HepG2 (cell line): ENCODE results near the gene ANKRD11. TPM values are rescaled to one million over a fixed set of nuclear protein-coding genes. Genes with fewer than 3 reads are reported as not detected.
A peak's percentile ranks its signal among the peaks of the same experiment; 100 is the strongest.
"Not testable (repeated sequence)": the region's sequence is repeated elsewhere in the genome, so short reads cannot be mapped to it uniquely, and the experiment has no call there.

ENCODE experiments used
- ATAC-seq: fragments of 200-7000 bp; cut with Tn5 transposase; 3 replicates; pipeline ENCODE4 v1.9.1; 2020; ENCODE audit warnings: mild to moderate bottlenecking, moderate library complexity
- BruUV-seq: library from RNA; stranded (reverse); fragments of 400-500 nt; replicated peaks from 2 replicates; lab custom pipeline; 2021; lab: Mats Ljungman, UMichigan
- CTCF ChIA-PET: fragments of 300-600 bp; formaldehyde crosslinking; extraction: SDS; loops from one replicate; lab custom pipeline; 2021; ENCODE audit warnings: low total read pairs, inconsistent platforms, low intra/inter-chr PET ratio; lab: Yijun Ruan, JAX
- POLR2A ChIA-PET: fragments of 350-600 bp; sonication (Branson Sonifier 250); formaldehyde crosslinking; loops from one replicate; lab custom pipeline; 2020; ENCODE audit warnings: antibody characterized with exemption, inconsistent platforms; lab: Yijun Ruan, JAX
- DNase-seq: peaks from one replicate; pipeline ENCODE4 v3.0.0-alpha.2; 2015; ENCODE audit warnings: low spot score
- FAIRE-seq: peaks from 3 replicates; lab custom pipeline; 2011; peaks lifted over from hg19 to GRCh38; lab: Jason Lieb, UNC
- H2AFZ ChIP-seq: one replicate; pipeline ENCODE4 v1.6.1; 2011; ENCODE audit warnings: low read length, inconsistent platforms
- H3K27ac ChIP-seq: fragments of 300-600 bp; 3 replicates; pipeline ENCODE4 v1.8.0; 2011; ENCODE audit warnings: mixed run types, mild to moderate bottlenecking, mixed read lengths, low read length, inconsistent platforms; ENCODE audit not compliant: insufficient read depth; ENCODE audit errors: extremely low read length
- H3K27me3 ChIP-seq, 2 experiments: fragments of 200-600 bp in 1 of 2; 2 replicates in 1 of 2; 3 replicates in 1 of 2; pipeline versions ENCODE4 v1.6.0 to v1.8.0; 2011; ENCODE audit warnings: low read length in 2 of 2, mild to moderate bottlenecking in 2 of 2, moderate library complexity in 2 of 2, inconsistent platforms in 1 of 2; ENCODE audit not compliant: insufficient read depth in 2 of 2, control insufficient read depth in 1 of 2
- H3K36me3 ChIP-seq, 2 experiments: fragments of 200-600 bp in 1 of 2; replicated peaks in 1 of 2; 2 replicates in 1 of 2; 3 replicates in 1 of 2; pipeline versions ENCODE4 v1.5.1 to v1.8.0; 2011; ENCODE audit warnings: low read length in 2 of 2, inconsistent platforms in 1 of 2; ENCODE audit not compliant: insufficient read depth in 2 of 2, control insufficient read depth in 1 of 2
- H3K4me1 ChIP-seq: 2 replicates; pipeline ENCODE4 v1.5.1; 2012; ENCODE audit warnings: low read length, inconsistent platforms; ENCODE audit not compliant: insufficient read depth
- H3K4me2 ChIP-seq: 2 replicates; pipeline ENCODE4 v1.6.0; 2011; ENCODE audit warnings: low read depth, low read length, inconsistent platforms
- H3K4me3 ChIP-seq, 3 experiments: fragments of 200-600 bp in 1 of 3; sonication (generic), shearing (Covaris generic) in 1 of 3; replicated peaks in 1 of 3; 2 replicates each; pipeline ENCODE4 v1.5.1; 2011 to 2016; ENCODE audit warnings: low read length in 3 of 3, inconsistent platforms in 2 of 3, low read depth in 2 of 3, mild to moderate bottlenecking in 2 of 3, control low read depth in 1 of 3, mixed read lengths in 1 of 3; ENCODE audit not compliant: insufficient read depth in 1 of 3
- H3K79me2 ChIP-seq: one replicate; pipeline ENCODE4 v1.6.1; 2011; ENCODE audit warnings: low read length, inconsistent platforms; ENCODE audit not compliant: insufficient read depth
- H3K9ac ChIP-seq: 2 replicates; pipeline ENCODE4 v1.6.0; 2011; ENCODE audit warnings: mild to moderate bottlenecking, low read depth, low read length, inconsistent platforms; ENCODE audit not compliant: insufficient read depth
- H3K9me3 ChIP-seq: 2 replicates; pipeline ENCODE4 v1.5.1; 2012; ENCODE audit warnings: mild to moderate bottlenecking, low read length
- H4K20me1 ChIP-seq: 2 replicates; pipeline ENCODE4 v1.6.0; 2011; ENCODE audit warnings: inconsistent platforms, mild to moderate bottlenecking, low read length, moderate library complexity; ENCODE audit not compliant: insufficient read depth
- AGO2 ChIP-seq: fragments of 200-400 bp; formaldehyde crosslinking; optimal IDR thresholded peaks from 2 replicates; pipeline ENCODE3; 2017; ENCODE audit warnings: mild to moderate bottlenecking, low read depth, low read length, moderate library complexity
- HNRNPLL ChIP-seq: fragments of 200-400 bp; formaldehyde crosslinking; IDR thresholded peaks from 2 replicates; pipeline ENCODE4 v1.6.1; 2017; ENCODE audit warnings: mild to moderate bottlenecking, low read depth, low read length; ENCODE audit not compliant: poor library complexity, severe bottlenecking
- MIXL1 ChIP-seq: IDR thresholded peaks from 2 replicates; pipeline ENCODE4 v1.6.1; 2016
- RBM22 ChIP-seq: fragments of 200-400 bp; formaldehyde crosslinking; optimal IDR thresholded peaks from 2 replicates; pipeline ENCODE3; 2017; ENCODE audit warnings: mild to moderate bottlenecking, low read length, moderate library complexity
- ZSCAN25 ChIP-seq: sonication (generic); formaldehyde crosslinking; IDR thresholded peaks from 2 replicates; pipeline ENCODE4 v1.8.0; 2022; ENCODE audit warnings: mild to moderate bottlenecking, missing genetic modification reagents
- WGBS: methylation state at CpG from one replicate; pipeline ENCODE4 v1.1.6; 2017; ENCODE audit warnings: low lambda C conversion rate; 5-methylcytosine and 5-hydroxymethylcytosine counted together
- in situ Hi-C: cut with HindIII; loops from 2 replicates; pipeline ENCODE4 v1.10.0; 2017; ENCODE audit warnings: low pct_unique_long_range_greater_than_20kb; ENCODE audit not compliant: extremely low pct_ligation_motif_present
- intact Hi-C: fragments of 100-400 bp; cut with micrococcal nuclease; formaldehyde crosslinking; loops from one replicate; pipeline ENCODE4 v1.10.0; 2022; ENCODE audit not compliant: unreplicated experiment
- polyA plus RNA-seq, 8 experiments: library from polyadenylated mRNA; depleted of rRNA in 3 of 8; stranded (reverse) in 7 of 8; unstranded in 1 of 8; fragments of >200 nt; fragmentation: Illumina TruSeq in 4 of 8; extraction: Trizol in 4 of 8; gene quantifications; 2 replicates each; pipeline versions ENCODE4 v1.2.1 to v1.2.3, GENCODE V29; 2011 to 2016; ENCODE audit warnings: low read depth in 4 of 8, missing spikeins in 1 of 8, mixed read lengths in 1 of 8; ENCODE audit not compliant: insufficient read depth in 1 of 8
- total RNA-seq, 5 experiments: library from RNA; depleted of rRNA; stranded (reverse); fragments of >200 nt; fragmentation: Illumina TruSeq; extraction: Trizol; gene quantifications; 2 replicates each; pipeline ENCODE4 v1.2.3, GENCODE V29; 2016; ENCODE audit warnings: low read depth in 1 of 5

Gene ANKRD11
- total and polyA plus RNA-seq, 2 of the 13 experiments (the other 11 are each of a cell fraction or from before 2014, with no cell fraction given), result 21.4 to 38.4 TPM

GRCh38 chr16:89328412-89329400 is 161.7 kb downstream of the ANKRD11 start:
- CTCF ChIA-PET, H3K4me2 ChIP-seq, FAIRE-seq, H3K9ac ChIP-seq, H2AFZ ChIP-seq, H3K9me3 ChIP-seq, BruUV-seq, ATAC-seq, POLR2A ChIA-PET, DNase-seq, H3K4me3 ChIP-seq, H3K27me3 ChIP-seq, intact Hi-C loops: not testable (repeated sequence)
- H3K79me2 ChIP-seq, result peaks cover 96% of the 10 kb centered on the region
- TF ChIP-seq AGO2 (peak; percentile 72), HNRNPLL (peak; percentile 33), RBM22 (peak; percentile 56)
- peaks cover 84% of the 10 kb centered on the region for H3K4me1 ChIP-seq
- peaks cover 8 to 30% of the 10 kb centered on the region in 2 experiments for H3K36me3 ChIP-seq
- peaks cover 55% of the 10 kb centered on the region for H4K20me1 ChIP-seq
- 95% methylated on average over 41 of the region's 41 CpGs for WGBS
- peak overlapping the region; percentile 0 for H3K27ac ChIP-seq
- in situ Hi-C loops, result loop anchor here (10.0 kb wide), 1 partner anchor 64 kb away; no protein-coding TSS in a partner anchor

GRCh38 chr16:89326721-89327120 is 163.6 kb downstream of the ANKRD11 start:
- peaks cover 89% of the 10 kb centered on the region for H3K4me1 ChIP-seq
- H3K4me3 ChIP-seq, result no peak overlapping the region
- H3K36me3 ChIP-seq, result peaks cover 8 to 32% of the 10 kb centered on the region in 2 experiments
- in situ Hi-C loops (loop anchor here (10.0 kb wide), 1 partner anchor 62 kb away; no protein-coding TSS in a partner anchor), intact Hi-C loops (no loop called here)
- peaks cover 53% of the 10 kb centered on the region for H4K20me1 ChIP-seq
- H3K4me2 ChIP-seq, result no peak overlapping the region
- TF ChIP-seq MIXL1 (no peak), ZSCAN25 (CRISPR knock-in tag) (0 out of 2 replicates have a peak, but pooled peaks have one; percentile 18), RBM22 (peak; percentile 79)
- DNase-seq (no peak), FAIRE-seq (no peak), ATAC-seq (no peak)
- H3K9me3 ChIP-seq, result no peaks in the 10 kb centered on the region
- no peak overlapping the region for H2AFZ ChIP-seq
- no peak overlapping the region for H3K9ac ChIP-seq
- CTCF ChIA-PET, result no interaction called here
- H3K79me2 ChIP-seq, result peaks cover 94% of the 10 kb centered on the region
- H3K27ac ChIP-seq, result no peak overlapping the region
- no TSS peak for BruUV-seq
- POLR2A ChIA-PET, result interaction anchor here (1.1 kb wide), 1 partner anchor 13 kb away, joined by 3 read pairs; no protein-coding TSS in a partner anchor
- WGBS, result 95% methylated on average over 7 of the region's 7 CpGs
- no peaks in the 10 kb centered on the region for H3K27me3 ChIP-seq
